ENCODE measurements around the gene RECQL5. TPM values are rescaled to one million over a fixed set of nuclear protein-coding genes. Genes with fewer than 3 reads are reported as not detected.
A peak's percentile ranks its signal among the peaks of the same experiment; 100 is the strongest.

RECQL5 gene
- total and polyA plus RNA-seq, 2 of the 8 experiments (the other 6 are each of a cell fraction or from before 2014, with no cell fraction given), result 15.1 to 41.1 TPM

DNA sequence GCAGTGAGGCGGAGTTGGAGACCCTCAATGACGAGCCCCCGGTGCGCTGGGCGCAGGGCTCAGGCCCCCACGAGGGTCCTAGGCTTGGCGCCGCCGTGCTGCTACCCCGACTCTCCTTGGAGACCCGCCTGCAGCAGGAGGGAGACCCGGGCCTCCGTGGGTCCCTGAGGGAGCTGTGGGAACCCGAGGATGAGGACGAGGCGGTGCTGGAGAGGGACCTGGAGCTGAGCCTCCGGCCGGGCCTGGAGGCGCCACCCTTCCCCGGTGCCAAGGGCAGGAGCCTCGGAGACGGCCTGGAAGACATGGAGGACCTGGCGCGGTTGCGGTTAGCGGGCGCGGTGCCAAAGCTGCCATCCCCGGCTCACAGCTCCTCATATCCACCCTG is 77.0 kb downstream of the RECQL5 start:
- H3K27me3 ChIP-seq (replicated peaks in 1 of 4; ENCODE audit: control insufficient read depth in 3 of 4, extremely low read depth in 1 of 4, insufficient read depth in 3 of 4, low read length in 3 of 4), result peaks cover 0 to 19% (median 5%) of the 10 kb centered on the region in 4 experiments; a peak in 4 of 7 replicates
- no peaks in the 10 kb centered on the region for H3K9me3 ChIP-seq (ENCODE audit: insufficient read depth in 2 of 2, low read depth in 1 of 2, low read length in 1 of 2)
- no peak overlapping the region; the same call in 1 of the 2 replicates for H2BK15ac ChIP-seq (ENCODE audit: low read length)
- no peak overlapping the region for H3K18ac ChIP-seq (ENCODE audit: extremely low read depth, low read length)
- H2BK120ac ChIP-seq (replicated peaks; ENCODE audit: low read depth, low read length), result no peak overlapping the region
- H3K23me2 ChIP-seq (ENCODE audit: low read depth, low read length), result peaks cover 14% of the 10 kb centered on the region; the same call in 1 of the 2 replicates
- no peak overlapping the region for H3K27ac ChIP-seq (ENCODE audit: low read depth, low read length)
- peak overlapping the region; percentile 77 to 80 for H3K4me2 ChIP-seq (ENCODE audit: insufficient read depth in 1 of 2, low read depth in 2 of 2, low read length in 2 of 2)
- peaks cover 0 to 9% (median 3%) of the 10 kb centered on the region in 4 experiments; a peak in 5 of 7 replicates for H3K4me1 ChIP-seq (replicated peaks in 1 of 4; ENCODE audit: control insufficient read depth in 3 of 4, insufficient read depth in 4 of 4, low read length in 3 of 4)
- 0 out of 2 replicates have a peak overlapping the region, but pooled peaks have one; percentile 39 for H2BK12ac ChIP-seq (ENCODE audit: low read depth, low read length)
- H3K4me3 ChIP-seq (ENCODE audit: extremely low read depth in 1 of 4, insufficient read depth in 2 of 4, low read depth in 3 of 4, low read length in 4 of 4), result peak overlapping the region; percentile 1 to 67 (median 22); a peak in 6 of 8 replicates
- H3K9ac ChIP-seq (replicated peaks in 1 of 4; ENCODE audit: extremely low read depth in 1 of 4, low read depth in 3 of 4, low read length in 3 of 4), result no peak overlapping the region
- H3K23ac ChIP-seq (ENCODE audit: insufficient read length), result no peak overlapping the region
- H3K79me1 ChIP-seq (ENCODE audit: low read depth, low read length), result no peaks in the 10 kb centered on the region
- no peak overlapping the region for H2AK5ac ChIP-seq (ENCODE audit: low read depth, low read length)
- CTCF ChIA-PET (ENCODE audit: partially characterized antibody), result interaction anchor here (0.6 to 59.2 kb wide), 20 partner anchors 9 to 168 kb away, joined by 3 to 2200 read pairs (median 3); partner anchors contain the start of genes RECQL5, SAP30BP, SMIM5 and TSEN54
- DNase-seq (ENCODE audit: low read depth in 1 of 2, low spot score in 2 of 2) (no peak), FAIRE-seq (no peak)
- H3K36me3 ChIP-seq (ENCODE audit: control insufficient read depth in 2 of 4, insufficient read depth in 4 of 4, low read length in 3 of 4), result no peaks in the 10 kb centered on the region
- no peak overlapping the region for H3K4ac ChIP-seq (replicated peaks; ENCODE audit: insufficient read length, low read depth, low read length)
- 0 out of 2 replicates have a peak overlapping the region, but pooled peaks have one; percentile 8 for H2AFZ ChIP-seq (ENCODE audit: low read length)
- H2BK5ac ChIP-seq (ENCODE audit: low read depth, low read length), result 0 out of 2 replicates have a peak overlapping the region, but pooled peaks have one; percentile 24
- H3K56ac ChIP-seq (replicated peaks; ENCODE audit: insufficient read length, low read depth, low read length), result no peak overlapping the region
- 81% methylated on average over 26 of the region's 29 CpGs; no CpG with 5 or more reads in 1 of the 2 experiments for WGBS, 2 experiments (ENCODE audit: extremely low coverage in 1 of 2, insufficient coverage in 1 of 2, insufficient read length in 1 of 2, insufficient replicate concordance in 2 of 2, low coverage in 1 of 2, low lambda C conversion rate in 2 of 2, missing lambda C conversion rate in 1 of 2)
- H4K91ac ChIP-seq (replicated peaks; ENCODE audit: insufficient read length, low read length), result peak overlapping the region; percentile 42
- peak overlapping the region; percentile 38 for H4K5ac ChIP-seq (ENCODE audit: insufficient read length, low read depth, low read length)
- H4K8ac ChIP-seq (ENCODE audit: extremely low read depth, insufficient read depth, low read length), result no peak overlapping the region; the same call in 1 of the 2 replicates
- H3K79me2 ChIP-seq (ENCODE audit: control insufficient read depth in 1 of 2, insufficient read depth in 2 of 2, low read length in 2 of 2), result no peaks in the 10 kb centered on the region
- H3K14ac ChIP-seq (ENCODE audit: insufficient read length), result no peak overlapping the region
- H4K20me1 ChIP-seq (replicated peaks in 1 of 2; ENCODE audit: control insufficient read depth in 1 of 2, insufficient read depth in 2 of 2, low read length in 2 of 2), result no peaks in the 10 kb centered on the region
- H2BK20ac ChIP-seq (ENCODE audit: low read length), result no peak overlapping the region
- POLR2A ChIA-PET (ENCODE audit: partially characterized antibody), result interaction anchor here (0.5 to 2.4 kb wide), 6 partner anchors 9 to 190 kb away, joined by 3 to 7 read pairs (median 4); partner anchors contain the start of genes SMIM5 and TSEN54
- TF ChIP-seq JUN (IDR thresholded peaks at IDR 0.05; ENCODE audit: low read depth, low read length) (no peak), YY1 (IDR thresholded peaks at IDR 0.05; ENCODE audit: low read depth, low read length) (no peak), SAP30 (IDR thresholded peaks at IDR 0.05; ENCODE audit: insufficient read depth, insufficient replicate concordance, low read length) (no peak), KDM1A (IDR thresholded peaks at IDR 0.05; ENCODE audit: borderline replicate concordance, low read length) (no peak), MAX (IDR thresholded peaks at IDR 0.05) (no peak), SRF (IDR thresholded peaks at IDR 0.05; ENCODE audit: low read depth, low read length) (no peak), HDAC6 (IDR thresholded peaks at IDR 0.05; ENCODE audit: low read depth, low read length) (no peak), SIN3A (conservative IDR thresholded peaks at IDR 0.05 in 1 of 2, IDR thresholded peaks at IDR 0.05 in 1 of 2; ENCODE audit: low read depth in 1 of 2, low read length in 2 of 2) (no peak), TAF1 (IDR thresholded peaks at IDR 0.05; ENCODE audit: low read depth, low read length) (no peak)
- TF ChIP-seq, protein P1, sequence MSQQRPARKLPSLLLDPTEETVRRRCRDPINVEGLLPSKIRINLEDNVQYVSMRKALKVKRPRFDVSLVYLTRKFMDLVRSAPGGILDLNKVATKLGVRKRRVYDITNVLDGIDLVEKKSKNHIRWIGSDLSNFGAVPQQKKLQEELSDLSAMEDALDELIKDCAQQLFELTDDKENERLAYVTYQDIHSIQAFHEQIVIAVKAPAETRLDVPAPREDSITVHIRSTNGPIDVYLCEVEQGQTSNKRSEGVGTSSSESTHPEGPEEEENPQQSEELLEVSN (IDR thresholded peaks at IDR 0.05), result no peak

All from H1 (cell line).